NCI-H2029 (cell line): ENCODE results near the gene CDADC1.

Experiments used
- DNase-seq: peaks from one replicate; lab custom pipeline; 2025; lab: John Stamatoyannopoulos, UW

The CDADC1 gene

DNA sequence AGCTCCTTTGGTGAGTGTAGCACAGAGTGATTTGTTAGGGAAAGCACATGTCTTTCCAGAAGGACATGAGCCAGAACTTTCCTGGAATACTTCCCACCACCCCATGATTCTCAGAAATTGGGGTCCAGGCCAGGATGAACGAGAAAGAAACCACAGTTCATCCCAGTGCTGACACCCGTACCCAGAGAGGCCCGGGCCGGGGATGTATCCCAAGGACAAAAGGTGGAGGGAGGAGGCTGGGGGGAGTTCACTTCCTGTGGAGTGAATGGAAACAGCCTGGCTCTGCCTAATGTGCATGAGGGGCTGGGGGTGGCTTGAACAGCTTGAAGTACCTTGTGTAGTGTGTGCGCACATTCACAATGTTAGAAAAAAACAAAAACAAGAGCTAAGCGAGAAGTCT is 47.5 kb downstream of the CDADC1 start:
- DNase-seq = no peak

DNA sequence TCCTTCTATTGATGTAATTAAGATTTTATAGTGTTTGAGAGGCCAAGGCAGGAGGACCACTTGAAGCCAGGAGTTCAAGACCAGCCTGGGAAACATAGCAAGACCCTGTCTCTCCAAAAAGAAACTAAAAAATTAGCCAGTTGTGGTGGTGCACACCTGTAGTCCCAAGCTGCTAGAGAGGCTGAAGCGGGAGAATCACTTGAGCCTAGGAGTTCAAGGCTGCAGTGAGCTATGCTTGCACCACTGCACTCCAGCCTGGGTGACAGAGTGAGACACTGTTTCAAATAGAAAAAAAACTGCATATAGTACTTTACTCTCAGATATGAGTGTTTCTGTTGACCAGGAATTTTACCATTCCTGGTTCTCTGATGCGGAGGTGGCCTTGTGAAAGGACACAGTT is 48.9 kb downstream of the CDADC1 start:
- DNase-seq = no peak

DNA sequence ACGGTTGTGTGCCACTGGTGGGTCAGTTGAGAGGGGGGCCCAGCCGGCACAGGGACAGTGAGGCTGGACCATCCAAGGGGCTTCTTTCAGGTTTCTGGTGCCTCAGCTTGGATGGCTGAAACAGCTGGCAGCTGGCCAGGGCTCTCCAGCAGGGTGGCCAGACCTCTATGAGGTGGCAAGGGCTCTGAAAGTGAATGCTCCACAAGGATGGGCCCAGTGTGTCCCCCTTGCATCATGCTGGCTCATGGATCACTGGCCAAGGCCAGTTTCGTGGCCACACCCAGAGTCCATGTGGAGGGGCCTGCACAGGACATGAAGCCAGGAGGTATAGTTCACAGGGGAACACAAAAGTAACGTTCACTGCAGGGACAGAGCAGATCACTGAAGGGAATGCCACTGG is 49.6 kb downstream of the CDADC1 start:
- DNase-seq = no peak

GRCh38 chr13:49298416-49298815 is 50.7 kb downstream of the CDADC1 start:
- DNase-seq = no peak

DNA sequence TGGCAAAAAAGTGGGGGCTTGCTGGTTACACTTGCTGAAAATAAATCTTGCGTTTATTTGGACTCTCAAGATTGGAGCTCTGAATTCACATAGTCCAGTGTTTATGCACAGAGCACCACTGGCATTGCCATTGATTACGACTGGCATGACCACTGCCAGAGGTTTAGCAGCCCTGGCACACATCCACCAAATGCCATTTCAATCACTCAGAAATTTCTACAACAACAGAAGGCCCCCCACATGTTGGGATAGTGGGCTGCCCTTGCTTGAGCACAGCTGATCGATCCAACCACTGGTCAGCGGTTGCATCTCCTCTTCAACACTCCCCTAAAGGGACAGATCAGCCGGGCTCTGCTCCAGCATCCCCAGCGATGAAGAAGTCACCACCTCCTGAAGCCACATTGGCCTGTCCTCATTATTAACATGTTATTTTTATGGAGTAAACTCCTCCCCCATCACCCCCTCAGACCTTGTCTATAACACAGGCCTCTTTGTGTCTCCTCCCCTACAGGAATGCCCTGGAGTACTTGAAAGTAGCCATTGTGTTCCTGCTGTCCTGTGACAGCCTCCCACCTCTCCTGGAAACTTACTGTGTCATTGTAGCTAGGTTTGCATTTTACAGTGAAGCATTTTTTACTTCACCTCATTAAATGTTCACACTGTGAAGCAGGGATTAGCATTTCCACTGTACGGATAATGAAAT is 51.3 kb downstream of the CDADC1 start:
- DNase-seq = no peak

DNA sequence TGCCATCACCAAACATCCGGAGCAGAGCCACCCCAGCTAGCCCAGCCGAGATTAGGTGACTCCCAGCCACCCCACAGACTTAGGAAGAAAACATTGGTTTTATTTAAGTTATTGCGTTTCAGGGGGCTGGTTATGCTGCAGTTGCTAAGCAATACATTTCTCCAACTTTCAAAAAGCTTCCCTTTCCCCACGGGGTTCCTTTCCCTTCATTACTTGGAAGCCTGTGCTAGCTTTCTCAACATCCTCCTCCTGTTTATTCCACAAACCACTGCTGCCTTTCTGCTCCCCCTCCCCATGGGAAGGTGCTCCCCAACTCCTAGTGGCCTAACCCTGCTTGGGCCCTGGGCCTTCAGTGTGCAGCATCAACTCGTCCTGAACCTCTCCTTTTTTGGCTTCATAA is 52.6 kb downstream of the CDADC1 start:
- no peak for DNase-seq

- DNase-seq = peak; percentile 21
Observed at GRCh38 chr13:49300739-49301589, 53.2 kb downstream of the CDADC1 start.

DNA sequence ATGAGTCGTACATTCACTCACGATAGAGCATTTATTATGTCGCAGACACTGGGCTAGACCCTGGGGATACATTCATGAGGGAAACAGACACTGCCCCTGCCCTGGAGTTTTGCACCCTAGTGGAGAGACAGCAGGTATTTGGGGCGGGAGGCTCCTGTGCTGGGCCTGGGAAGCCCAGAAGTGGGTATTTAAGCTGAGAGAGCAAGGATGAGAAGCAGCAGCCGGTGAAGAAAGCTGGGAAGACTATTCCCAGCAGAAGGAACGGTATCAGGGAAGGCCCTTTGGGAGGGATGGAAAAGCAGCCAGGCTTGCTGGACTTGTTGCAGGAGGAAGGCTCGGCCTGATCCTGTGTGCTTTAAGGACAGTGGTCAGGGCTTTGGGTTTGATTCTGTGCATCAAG is 54.5 kb downstream of the CDADC1 start:
- DNase-seq = no peak

GRCh38 chr13:49302817-49303216 is 55.1 kb downstream of the CDADC1 start:
- no peak for DNase-seq

DNA sequence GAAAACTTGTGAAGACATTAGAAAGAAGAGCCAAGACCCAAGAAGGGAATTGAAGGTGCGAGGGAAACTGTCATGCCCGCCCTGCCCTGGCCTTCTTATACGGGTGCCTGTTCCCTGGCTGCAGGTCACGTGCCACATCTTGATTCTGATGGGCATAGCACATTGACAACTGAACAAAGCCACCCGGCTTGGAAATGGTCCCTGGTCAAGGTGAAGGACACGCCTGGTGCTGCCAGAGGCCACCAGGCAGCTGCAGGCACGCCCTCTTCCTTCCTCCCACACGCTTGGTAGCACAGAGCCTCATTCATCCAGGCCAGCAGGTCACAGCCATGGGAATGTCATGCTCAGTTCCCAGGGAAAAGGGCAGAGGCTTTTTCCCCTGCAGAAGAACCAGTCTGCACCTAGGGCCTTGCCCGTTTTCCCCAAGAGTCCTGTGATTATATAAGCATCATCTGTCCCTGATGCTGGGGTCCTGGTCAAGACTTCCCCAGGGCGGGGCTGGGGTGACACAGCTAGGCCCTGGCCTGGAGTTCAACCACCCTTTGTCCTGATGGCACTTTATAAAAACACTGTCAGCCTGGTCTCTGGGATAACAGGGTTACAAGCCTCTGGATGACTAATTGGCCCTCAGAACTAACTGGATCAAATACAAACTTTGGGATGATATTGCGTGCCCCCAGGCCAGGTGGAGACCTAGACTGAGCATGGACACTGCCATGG is 56.0 kb downstream of the CDADC1 start:
- no peak for DNase-seq

- DNase-seq = no peak
Observed at GRCh38 chr13:49304356-49304755, 56.6 kb downstream of the CDADC1 start.

- DNase-seq = no peak
Observed at GRCh38 chr13:49304763-49305700, 57.3 kb downstream of the CDADC1 start.

DNA sequence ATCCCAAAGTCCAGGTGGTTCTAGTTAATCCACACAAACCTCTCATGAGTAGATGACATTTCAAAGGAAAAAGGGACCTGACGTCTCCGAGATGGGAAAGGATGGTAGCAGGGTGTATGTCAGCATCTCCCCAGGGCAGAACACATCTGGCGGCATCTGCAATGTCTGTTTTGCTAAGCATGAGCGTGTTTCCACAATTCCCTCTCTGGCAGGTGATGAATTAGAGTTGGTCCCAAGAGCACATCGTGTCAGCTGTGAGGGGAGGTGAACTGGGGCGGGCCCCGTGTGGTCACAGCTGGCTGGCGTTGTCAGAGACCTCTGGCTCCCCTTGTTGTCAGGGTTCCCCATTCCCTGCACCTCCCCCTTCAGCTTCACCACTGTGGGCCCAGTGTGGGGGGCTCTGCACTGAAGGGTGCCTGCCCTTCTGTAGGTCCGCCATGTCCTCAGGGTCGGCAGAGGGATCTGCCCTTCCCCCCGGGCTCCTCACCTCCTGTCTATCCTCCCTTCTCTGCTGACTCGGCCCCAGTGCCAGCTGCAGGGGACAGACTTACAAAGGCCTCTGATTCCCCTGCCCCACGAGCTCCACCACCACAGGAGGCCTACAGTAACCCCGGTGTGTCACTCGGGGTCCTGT is 58.2 kb downstream of the CDADC1 start:
- DNase-seq = no peak

DNA sequence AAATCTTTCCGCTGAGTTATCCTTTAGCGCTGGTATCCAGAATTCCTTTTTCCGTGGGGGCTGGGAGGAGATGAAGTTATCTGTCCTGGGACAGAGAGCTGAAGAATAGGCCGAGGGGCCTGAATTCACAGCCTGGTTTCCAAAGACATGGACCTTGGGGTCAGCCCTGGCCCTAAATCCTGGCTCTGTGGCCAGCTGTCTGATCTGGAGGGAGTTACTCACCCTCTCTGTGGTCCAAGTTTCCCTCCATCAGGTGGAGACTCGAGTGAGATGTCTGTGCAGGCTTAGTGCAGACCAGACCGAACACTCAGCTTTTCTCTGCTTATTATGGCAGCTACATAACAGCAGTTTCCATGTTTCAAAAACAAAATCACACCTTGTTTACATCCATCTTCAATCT is 59.6 kb downstream of the CDADC1 start:
- DNase-seq = no peak

- DNase-seq = no peak
Observed at GRCh38 chr13:49308097-49308875, 60.6 kb downstream of the CDADC1 start.

DNA sequence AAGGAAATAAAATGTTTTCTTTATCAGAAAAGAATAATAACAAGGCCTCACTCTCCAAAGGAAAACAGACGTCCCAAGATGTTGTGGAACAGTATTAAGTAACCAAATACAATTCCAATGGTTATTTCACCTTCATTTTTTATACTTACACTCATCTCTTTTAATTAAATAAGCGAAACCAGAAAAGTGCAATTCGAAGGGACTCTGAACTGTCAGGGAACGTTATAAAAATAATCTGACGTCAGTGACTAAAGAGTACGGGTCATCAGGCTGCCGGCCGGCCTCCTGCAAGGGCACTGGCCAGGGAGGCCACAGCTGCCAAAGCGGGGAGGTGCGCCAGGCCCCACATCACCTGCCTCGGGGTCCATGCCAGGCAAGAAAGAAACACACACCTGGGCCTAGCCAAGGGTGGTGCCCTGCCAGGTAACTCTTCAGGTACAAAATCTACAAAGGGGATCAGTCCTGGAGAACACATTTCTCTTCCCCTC is 61.2 kb downstream of the CDADC1 start:
- no peak for DNase-seq

DNA sequence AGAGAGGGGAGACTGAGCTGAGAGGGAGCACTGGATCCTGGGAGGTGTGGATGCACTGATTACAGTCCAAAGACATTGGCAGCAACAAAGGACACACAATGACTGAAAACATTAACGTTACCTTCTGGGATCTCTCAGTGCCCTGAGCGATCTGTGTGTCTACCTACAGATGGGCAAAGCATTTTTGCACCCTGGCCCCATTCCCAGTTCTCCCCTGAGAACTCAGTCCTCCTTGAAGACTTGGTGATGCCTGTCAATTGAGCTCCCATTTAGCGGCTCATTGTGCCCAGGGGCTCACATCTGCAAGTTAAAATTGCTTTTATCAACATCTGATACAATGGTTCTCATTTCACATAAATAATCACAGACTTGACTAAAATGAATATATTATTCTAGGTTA is 62.5 kb downstream of the CDADC1 start:
- no peak for DNase-seq

DNA sequence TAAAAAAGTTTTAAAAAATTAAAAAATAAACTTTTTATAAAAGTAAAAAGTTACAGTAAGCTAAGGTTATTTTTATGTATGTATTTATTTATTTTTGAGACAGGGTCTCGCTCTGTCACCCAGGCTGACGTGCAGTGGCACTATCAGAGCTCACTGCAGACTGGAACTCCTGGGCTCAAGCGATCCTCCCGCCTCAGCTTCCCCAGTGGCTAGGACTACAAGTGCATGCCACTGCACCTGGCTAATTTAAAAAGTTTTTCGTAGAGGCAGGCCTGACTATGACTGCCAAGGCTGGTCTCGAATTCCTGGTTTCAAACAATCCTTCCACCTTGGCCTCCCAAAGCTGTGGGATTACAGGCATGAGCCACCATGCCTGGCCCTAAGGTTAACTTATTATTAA is 64.1 kb downstream of the CDADC1 start:
- DNase-seq = no peak

DNA sequence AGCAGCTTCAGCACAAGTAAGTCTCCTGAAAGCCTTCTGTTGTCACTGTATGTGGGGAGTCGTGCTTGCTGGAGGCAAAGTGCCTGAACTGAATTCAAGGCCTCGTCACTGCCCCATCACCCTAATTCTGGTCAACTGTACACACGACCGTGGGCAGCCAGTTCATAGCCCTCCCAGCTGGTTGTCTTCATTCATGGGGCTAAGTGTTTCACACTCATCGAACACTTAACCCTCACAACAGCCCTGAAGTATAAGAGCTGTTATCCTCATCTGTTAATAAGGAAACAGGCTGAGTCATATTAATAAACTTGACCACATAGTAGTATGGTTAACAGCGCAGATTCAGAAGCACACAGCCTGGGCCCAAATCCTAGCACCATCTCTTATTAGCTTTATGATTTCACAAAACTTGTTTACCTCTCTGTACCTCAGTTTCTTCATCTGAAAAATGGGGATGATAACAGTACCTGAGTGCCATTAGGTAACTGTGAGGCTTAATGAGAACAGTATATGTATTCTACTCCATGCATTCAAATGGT is 66.7 kb downstream of the CDADC1 start:
- DNase-seq = no peak

DNA sequence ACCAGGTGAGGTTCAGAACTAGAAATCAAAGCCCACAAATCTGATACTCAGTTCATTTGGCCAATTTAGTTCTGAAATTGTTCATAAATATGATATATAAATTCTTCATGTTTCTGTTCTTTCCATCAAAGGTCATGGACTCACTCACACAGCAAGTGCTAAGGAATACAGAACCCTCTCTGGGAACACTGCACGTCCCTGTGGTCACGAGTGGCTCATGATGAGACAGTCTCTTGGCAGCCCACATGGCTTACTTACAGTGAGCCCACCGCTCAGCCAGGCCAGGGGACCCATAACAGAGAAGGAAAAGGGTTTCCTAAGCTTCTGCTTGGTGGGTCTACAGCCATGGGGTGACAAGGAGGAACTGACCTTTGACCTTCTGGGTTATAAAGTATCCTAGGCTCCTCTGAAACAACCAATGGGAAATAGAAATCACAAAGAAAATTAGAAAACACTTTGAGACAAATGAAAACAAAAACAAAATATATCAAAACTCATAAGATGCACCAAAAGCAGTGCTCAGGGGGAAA is 67.4 kb downstream of the CDADC1 start:
- no peak for DNase-seq
